SK-N-SH treated with all-trans-retinoic acid at 6 μM for 48 hours (cell line): Measurements from ENCODE around the gene GREB1L.

Source experiments
- BACH2 ChIP-seq: fragments of 250-450 bp; sonication (Bioruptor Pico); IDR thresholded peaks from 2 replicates; pipeline ENCODE4 v1.9.0; 2021; ENCODE audit warnings: mild to moderate bottlenecking, borderline replicate concordance
- GLIS3 ChIP-seq: fragments of 250-450 bp; sonication (Bioruptor Pico); IDR thresholded peaks from 2 replicates; pipeline ENCODE4 v1.5.0; 2020; ENCODE audit warnings: mild to moderate bottlenecking, moderate library complexity
- ZFP3 ChIP-seq: fragments of 250-450 bp; sonication (Bioruptor Pico); IDR thresholded peaks from 2 replicates; pipeline ENCODE4 v1.5.0; 2020; ENCODE audit warnings: mild to moderate bottlenecking, moderate library complexity
- ZFP30 ChIP-seq: fragments of 450-650 bp; formaldehyde crosslinking; IDR thresholded peaks from 2 replicates; pipeline ENCODE4 v1.5.0; 2022; ENCODE audit warnings: mild to moderate bottlenecking, moderate library complexity

- TF ChIP-seq BACH2 (CRISPR knock-in tag) (no peak), ZFP3 (CRISPR knock-in tag) (no peak), GLIS3 (no peak), ZFP30 (CRISPR knock-in tag) (no peak)
Measured at GRCh38 chr18:21342372-21342771, 100.3 kb downstream of the GREB1L start.
